GM12865 (cell line): Measurements from ENCODE around the gene ERC2.

Source experiments
- DNase-seq: peaks from one replicate; pipeline ENCODE4 v3.0.0; 2010; ENCODE audit warnings: low read depth
- H3K4me3 ChIP-seq: 2 replicates; pipeline ENCODE4 v1.5.1; 2011; ENCODE audit warnings: mild to moderate bottlenecking, low read depth, low read length, control low read depth
- TF ChIP-seq, protein P1 (sequence below): IDR thresholded peaks from 2 replicates; pipeline ENCODE4 v1.5.1; 2011; ENCODE audit warnings: low read length, control low read depth, low read depth, inconsistent platforms; ENCODE audit not compliant: insufficient read depth; ENCODE audit errors: missing control alignments

ERC2 gene

DNA sequence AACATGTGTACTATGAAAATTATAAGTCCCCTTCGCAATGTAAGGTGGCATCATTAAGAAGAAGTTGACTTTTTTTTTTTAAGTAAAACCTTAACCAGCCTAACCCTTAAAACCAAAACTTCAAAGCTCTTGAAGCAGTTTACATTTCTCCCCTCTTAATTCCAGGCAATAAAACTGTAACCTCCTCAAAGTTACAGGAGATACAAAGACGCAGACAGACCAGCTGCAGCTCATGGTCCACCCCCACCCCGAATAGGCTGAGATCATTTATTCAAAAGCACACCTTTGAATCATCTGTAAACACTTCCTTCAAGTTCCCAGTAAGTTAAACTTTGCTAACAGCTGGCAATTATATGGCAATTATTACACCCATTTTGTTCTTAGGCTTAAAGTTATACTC is 414.5 kb downstream of the ERC2 start:
- H3K4me3 ChIP-seq = no peak overlapping the region
- TF ChIP-seq, protein P1, sequence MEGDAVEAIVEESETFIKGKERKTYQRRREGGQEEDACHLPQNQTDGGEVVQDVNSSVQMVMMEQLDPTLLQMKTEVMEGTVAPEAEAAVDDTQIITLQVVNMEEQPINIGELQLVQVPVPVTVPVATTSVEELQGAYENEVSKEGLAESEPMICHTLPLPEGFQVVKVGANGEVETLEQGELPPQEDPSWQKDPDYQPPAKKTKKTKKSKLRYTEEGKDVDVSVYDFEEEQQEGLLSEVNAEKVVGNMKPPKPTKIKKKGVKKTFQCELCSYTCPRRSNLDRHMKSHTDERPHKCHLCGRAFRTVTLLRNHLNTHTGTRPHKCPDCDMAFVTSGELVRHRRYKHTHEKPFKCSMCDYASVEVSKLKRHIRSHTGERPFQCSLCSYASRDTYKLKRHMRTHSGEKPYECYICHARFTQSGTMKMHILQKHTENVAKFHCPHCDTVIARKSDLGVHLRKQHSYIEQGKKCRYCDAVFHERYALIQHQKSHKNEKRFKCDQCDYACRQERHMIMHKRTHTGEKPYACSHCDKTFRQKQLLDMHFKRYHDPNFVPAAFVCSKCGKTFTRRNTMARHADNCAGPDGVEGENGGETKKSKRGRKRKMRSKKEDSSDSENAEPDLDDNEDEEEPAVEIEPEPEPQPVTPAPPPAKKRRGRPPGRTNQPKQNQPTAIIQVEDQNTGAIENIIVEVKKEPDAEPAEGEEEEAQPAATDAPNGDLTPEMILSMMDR = no peak
- no peak for DNase-seq

DNA sequence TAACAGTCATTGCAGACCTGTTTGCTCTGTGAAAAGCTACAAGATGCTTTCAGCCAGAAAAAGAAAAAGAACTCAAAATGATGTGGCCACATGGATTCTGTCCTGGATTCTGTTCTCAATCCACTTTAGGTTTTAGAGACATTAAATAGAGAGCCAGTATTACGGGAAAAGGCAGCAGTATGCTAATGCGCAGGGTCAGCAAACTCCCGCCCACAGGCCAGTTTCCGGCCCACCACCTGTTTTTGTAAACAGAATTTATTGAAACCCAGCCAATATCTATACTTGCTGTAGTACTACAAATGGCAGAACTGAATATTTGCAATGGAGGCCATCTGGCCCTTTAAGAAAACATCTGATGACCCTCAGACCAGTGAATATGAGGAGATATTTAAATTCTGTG is 416.1 kb downstream of the ERC2 start:
- no peak overlapping the region for H3K4me3 ChIP-seq
- DNase-seq = no peak
- TF ChIP-seq, protein P1 = no peak

DNA sequence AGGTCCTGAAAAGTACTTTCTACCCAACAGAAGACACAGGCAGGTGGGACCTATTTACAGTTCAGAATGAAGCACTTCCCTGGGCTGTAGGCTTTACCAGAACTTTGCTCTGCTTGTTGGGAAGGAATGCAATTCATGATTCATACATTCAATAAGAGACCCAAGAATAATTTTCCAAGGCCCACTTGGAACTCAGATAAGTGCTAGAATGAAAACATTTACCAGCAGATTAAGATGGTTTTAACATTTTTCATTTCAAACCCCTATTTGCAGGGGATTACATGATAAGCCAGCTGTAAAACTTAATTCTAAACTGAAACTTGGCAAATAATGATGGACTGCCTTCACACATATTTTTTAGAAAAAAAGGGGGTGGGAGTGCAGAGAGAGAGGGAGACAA is 417.2 kb downstream of the ERC2 start:
- TF ChIP-seq, protein P1 = no peak
- no peak overlapping the region for H3K4me3 ChIP-seq
- no peak for DNase-seq

DNA sequence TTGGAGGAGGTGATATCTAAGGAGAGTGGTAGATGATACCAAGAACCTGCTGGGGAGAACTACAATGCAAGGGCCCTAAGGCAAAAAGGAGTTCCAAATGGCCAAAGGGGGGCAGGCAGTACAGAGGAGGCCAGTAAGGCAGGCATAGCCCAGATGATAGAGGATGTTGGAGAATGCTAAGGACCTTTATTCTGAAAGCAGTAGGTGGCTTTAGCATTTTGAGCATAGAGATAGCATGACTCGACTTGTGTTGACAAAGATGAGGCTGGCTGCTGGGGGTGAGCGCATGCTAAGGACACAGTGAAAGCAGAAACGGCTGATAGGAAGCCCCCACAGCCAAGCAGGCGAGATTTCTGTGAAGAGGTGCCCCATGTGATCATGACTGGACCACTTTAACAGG is 419.3 kb downstream of the ERC2 start:
- DNase-seq = no peak
- TF ChIP-seq, protein P1 = no peak
- H3K4me3 ChIP-seq = no peak overlapping the region

DNA sequence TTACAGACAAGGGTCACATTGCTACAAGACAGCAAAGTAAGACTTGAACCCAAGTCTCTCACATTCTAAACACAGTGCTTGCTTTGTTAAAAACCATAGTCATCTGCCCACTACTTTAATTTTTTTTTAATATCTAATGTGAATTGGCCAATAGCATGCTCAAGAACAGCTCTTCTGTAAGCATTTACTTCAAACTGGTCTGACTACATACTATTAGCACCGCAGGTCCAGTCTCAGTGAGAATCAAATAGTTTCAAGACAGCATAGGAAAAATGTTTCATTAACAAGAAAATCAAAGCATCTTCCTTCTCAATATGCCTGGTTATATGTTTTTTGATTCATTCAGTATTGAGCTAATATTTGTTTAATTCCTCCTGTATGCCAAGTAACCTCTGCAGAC is 419.9 kb downstream of the ERC2 start:
- TF ChIP-seq, protein P1 = no peak
- no peak for DNase-seq
- H3K4me3 ChIP-seq = no peak overlapping the region

DNA sequence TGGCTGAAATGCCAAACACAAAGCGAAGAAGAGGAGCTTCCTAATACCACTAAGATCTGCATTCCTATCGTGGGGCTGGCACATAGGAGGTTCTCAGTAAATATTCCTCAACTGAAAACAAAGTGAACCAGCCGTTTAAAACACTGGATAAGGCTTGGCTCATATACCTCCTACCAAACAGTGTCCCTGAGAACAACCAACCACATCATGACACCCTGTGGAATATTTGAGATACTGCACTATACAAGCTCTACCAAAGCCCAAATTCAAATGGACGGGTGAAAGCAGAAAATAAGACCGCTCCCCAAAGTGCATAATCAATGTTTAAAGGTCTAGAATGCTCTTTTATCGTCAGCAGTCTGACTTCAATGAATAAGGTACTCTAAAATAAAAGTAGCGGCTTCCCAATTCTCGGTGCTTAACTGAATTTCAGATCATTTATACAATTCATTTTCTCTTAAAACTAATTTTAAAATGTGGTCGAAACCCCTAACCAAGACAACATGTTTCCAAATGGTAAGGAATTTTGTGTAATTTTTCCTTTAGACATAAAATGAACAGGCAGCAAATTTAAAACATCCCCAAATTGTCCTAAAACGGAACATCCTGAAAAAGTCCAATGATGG is 425.8 kb downstream of the ERC2 start:
- H3K4me3 ChIP-seq = no peak overlapping the region
- DNase-seq = peak; percentile 9
- TF ChIP-seq, protein P1 = peak; percentile 20

DNA sequence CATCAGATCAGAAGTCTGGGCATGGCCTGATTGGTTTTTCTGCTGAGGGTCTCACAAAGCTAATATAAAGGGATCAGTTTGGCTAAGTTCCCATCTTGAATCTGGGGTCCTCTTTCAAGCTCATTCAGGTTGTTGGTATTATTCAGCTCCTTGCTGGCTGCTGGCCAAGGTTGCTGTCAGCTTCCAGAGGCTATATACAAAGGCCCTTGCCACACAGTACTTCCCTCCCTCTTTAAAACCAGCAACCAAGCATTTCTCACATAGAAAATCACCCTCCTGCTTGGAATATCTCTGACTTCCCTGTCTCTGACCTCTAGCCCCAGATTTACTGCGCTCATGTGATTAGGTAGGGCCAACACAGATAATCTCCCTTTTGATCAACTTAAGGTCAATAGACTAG is 442.9 kb downstream of the ERC2 start:
- TF ChIP-seq, protein P1 = no peak
- no peak overlapping the region for H3K4me3 ChIP-seq
- no peak for DNase-seq
